Measurements from ENCODE around the gene SFTPA2.
"Not testable (repeated sequence)": the region's sequence is repeated elsewhere in the genome, so short reads cannot be mapped to it uniquely, and the experiment has no call there.

SFTPA2 gene

GRCh38 chr10:79509934-79510508 is 50.2 kb downstream of the SFTPA2 start:
- DNase-seq = not testable (repeated sequence)

- DNase-seq = not testable (repeated sequence)
Measured at GRCh38 chr10:79509306-79509933, 50.8 kb downstream of the SFTPA2 start.

GRCh38 chr10:79508245-79508644 is 52.0 kb downstream of the SFTPA2 start:
- not testable (repeated sequence) for DNase-seq

- DNase-seq = no peak
Measured at GRCh38 chr10:79507440-79508167, 52.6 kb downstream of the SFTPA2 start.
